HepG2 (cell line): Measurements from ENCODE around the gene RPL31.

Experiments
- BHLHE40 ChIP-seq: IDR thresholded peaks from 2 replicates; pipeline ENCODE4 v1.6.1; 2011; ENCODE audit warnings: low read length, improper control_type of control experiment
- POLR2A ChIP-seq, 2 experiments: IDR thresholded peaks; 2 replicates each; pipeline ENCODE4 v1.6.1; 2011; ENCODE audit warnings: low read depth in 2 of 2, low read length in 2 of 2, mild to moderate bottlenecking in 1 of 2, moderate library complexity in 1 of 2; ENCODE audit not compliant: insufficient read depth in 1 of 2
- SOX6 ChIP-seq, 2 experiments: fragments of 450-650 bp in 1 of 2; sonication (generic) in 1 of 2; formaldehyde crosslinking in 1 of 2; IDR thresholded peaks; 2 replicates each; pipeline versions ENCODE4 v1.4.0 to v1.6.1; 2017 to 2020; ENCODE audit warnings: antibody characterized with exemption in 1 of 2, mild to moderate bottlenecking in 1 of 2, missing genetic modification reagents in 1 of 2
- XRCC5 ChIP-seq: fragments of 200-400 bp; formaldehyde crosslinking; optimal IDR thresholded peaks from 2 replicates; pipeline ENCODE3; 2017; ENCODE audit warnings: mild to moderate bottlenecking, low read length
- ZNF10 ChIP-seq: sonication (generic); formaldehyde crosslinking; IDR thresholded peaks from 2 replicates; pipeline ENCODE4 v1.4.0; 2020; ENCODE audit warnings: mild to moderate bottlenecking, low read depth, missing genetic modification reagents, borderline replicate concordance
- ZNF24 ChIP-seq: fragments of 450-650 bp; IDR thresholded peaks from 2 replicates; pipeline ENCODE4 v1.6.1; 2017; ENCODE audit warnings: antibody characterized with exemption, mild to moderate bottlenecking
- ZNF776 ChIP-seq: sonication (generic); formaldehyde crosslinking; IDR thresholded peaks from 2 replicates; pipeline ENCODE4 v1.4.0; 2020; ENCODE audit warnings: mild to moderate bottlenecking, missing genetic modification reagents
- TF ChIP-seq, protein P1 (sequence below): sonication (generic); formaldehyde crosslinking; IDR thresholded peaks from 2 replicates; pipeline ENCODE4 v1.5.0; 2020; ENCODE audit warnings: mild to moderate bottlenecking, missing genetic modification reagents, moderate library complexity
- TF ChIP-seq, protein P2 (sequence below), 2 experiments: IDR thresholded peaks; 2 replicates each; pipeline ENCODE4 v1.6.1; 2011 to 2012; ENCODE audit warnings: low read length in 2 of 2, borderline replicate concordance in 1 of 2, low read depth in 1 of 2, mild to moderate bottlenecking in 1 of 2, moderate library complexity in 1 of 2

GRCh38 chr2:100955226-100955625 lies 46.9 kb upstream of the RPL31 start:
- TF ChIP-seq XRCC5: no peak
- TF ChIP-seq ZNF10 (CRISPR knock-in tag): no peak
- no peak for TF ChIP-seq ZNF776 (CRISPR knock-in tag)
- TF ChIP-seq, protein P1, sequence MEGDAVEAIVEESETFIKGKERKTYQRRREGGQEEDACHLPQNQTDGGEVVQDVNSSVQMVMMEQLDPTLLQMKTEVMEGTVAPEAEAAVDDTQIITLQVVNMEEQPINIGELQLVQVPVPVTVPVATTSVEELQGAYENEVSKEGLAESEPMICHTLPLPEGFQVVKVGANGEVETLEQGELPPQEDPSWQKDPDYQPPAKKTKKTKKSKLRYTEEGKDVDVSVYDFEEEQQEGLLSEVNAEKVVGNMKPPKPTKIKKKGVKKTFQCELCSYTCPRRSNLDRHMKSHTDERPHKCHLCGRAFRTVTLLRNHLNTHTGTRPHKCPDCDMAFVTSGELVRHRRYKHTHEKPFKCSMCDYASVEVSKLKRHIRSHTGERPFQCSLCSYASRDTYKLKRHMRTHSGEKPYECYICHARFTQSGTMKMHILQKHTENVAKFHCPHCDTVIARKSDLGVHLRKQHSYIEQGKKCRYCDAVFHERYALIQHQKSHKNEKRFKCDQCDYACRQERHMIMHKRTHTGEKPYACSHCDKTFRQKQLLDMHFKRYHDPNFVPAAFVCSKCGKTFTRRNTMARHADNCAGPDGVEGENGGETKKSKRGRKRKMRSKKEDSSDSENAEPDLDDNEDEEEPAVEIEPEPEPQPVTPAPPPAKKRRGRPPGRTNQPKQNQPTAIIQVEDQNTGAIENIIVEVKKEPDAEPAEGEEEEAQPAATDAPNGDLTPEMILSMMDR (CRISPR knock-in tag): no peak
- TF ChIP-seq BHLHE40: no peak
- TF ChIP-seq, protein P2, sequence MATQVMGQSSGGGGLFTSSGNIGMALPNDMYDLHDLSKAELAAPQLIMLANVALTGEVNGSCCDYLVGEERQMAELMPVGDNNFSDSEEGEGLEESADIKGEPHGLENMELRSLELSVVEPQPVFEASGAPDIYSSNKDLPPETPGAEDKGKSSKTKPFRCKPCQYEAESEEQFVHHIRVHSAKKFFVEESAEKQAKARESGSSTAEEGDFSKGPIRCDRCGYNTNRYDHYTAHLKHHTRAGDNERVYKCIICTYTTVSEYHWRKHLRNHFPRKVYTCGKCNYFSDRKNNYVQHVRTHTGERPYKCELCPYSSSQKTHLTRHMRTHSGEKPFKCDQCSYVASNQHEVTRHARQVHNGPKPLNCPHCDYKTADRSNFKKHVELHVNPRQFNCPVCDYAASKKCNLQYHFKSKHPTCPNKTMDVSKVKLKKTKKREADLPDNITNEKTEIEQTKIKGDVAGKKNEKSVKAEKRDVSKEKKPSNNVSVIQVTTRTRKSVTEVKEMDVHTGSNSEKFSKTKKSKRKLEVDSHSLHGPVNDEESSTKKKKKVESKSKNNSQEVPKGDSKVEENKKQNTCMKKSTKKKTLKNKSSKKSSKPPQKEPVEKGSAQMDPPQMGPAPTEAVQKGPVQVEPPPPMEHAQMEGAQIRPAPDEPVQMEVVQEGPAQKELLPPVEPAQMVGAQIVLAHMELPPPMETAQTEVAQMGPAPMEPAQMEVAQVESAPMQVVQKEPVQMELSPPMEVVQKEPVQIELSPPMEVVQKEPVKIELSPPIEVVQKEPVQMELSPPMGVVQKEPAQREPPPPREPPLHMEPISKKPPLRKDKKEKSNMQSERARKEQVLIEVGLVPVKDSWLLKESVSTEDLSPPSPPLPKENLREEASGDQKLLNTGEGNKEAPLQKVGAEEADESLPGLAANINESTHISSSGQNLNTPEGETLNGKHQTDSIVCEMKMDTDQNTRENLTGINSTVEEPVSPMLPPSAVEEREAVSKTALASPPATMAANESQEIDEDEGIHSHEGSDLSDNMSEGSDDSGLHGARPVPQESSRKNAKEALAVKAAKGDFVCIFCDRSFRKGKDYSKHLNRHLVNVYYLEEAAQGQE (IDR thresholded peaks at IDR 0.05; ENCODE audit: borderline replicate concordance in 1 of 2, low read depth in 1 of 2, low read length in 2 of 2): no peak
- no peak for TF ChIP-seq POLR2A (IDR thresholded peaks at IDR 0.05; ENCODE audit: insufficient read depth in 1 of 2, low read depth in 2 of 2, low read length in 2 of 2)
- TF ChIP-seq SOX6 (IDR thresholded peaks at IDR 0.05): no peak
- TF ChIP-seq SOX6 (CRISPR knock-in tag; IDR thresholded peaks at IDR 0.05): no peak
- TF ChIP-seq ZNF24: no peak
